ENCODE data around the gene IFNA17.
"Not testable (repeated sequence)": the region's sequence is repeated elsewhere in the genome, so short reads cannot be mapped to it uniquely, and the experiment has no call there.

IFNA17 gene

GRCh38 chr9:21251190-21251589 is 23.2 kb upstream of the IFNA17 start:
- DNase-seq, result no peak
- Histone ChIP-seq H2AK5ac (ENCODE audit: low read length, severe bottlenecking) (no peak overlapping the region), H3K14ac (ENCODE audit: low read length in 2 of 2) (no peak overlapping the region), H3K79me1 (replicated peaks; ENCODE audit: low read length, poor library complexity, severe bottlenecking) (no peaks in the 10 kb centered on the region), H4K91ac (ENCODE audit: low read length) (no peak overlapping the region), H3K18ac (ENCODE audit: low read depth in 1 of 2, low read length in 2 of 2) (no peak overlapping the region), H4K8ac (ENCODE audit: low read length) (no peak overlapping the region), H3K4me2 (ENCODE audit: low read length, poor library complexity, severe bottlenecking) (no peak overlapping the region), H3K4me1 (ENCODE audit: control insufficient read depth, insufficient read depth, low read depth, low read length) (no peaks in the 10 kb centered on the region), H3K9ac (ENCODE audit: low read length) (no peak overlapping the region), H2BK12ac (ENCODE audit: low read length in 2 of 2) (no peak overlapping the region), H2BK5ac (ENCODE audit: low read depth, low read length, poor library complexity, severe bottlenecking) (no peak overlapping the region), H3K4me3 (ENCODE audit: insufficient read depth in 1 of 2, low read depth in 1 of 2, low read length in 2 of 2) (no peak overlapping the region), H3K27me3 (ENCODE audit: control insufficient read depth in 1 of 2, insufficient read depth in 1 of 2, low read length in 2 of 2) (peaks cover 27 to 38% of the 10 kb centered on the region in 2 experiments), H3K27ac (ENCODE audit: low read length, poor library complexity, severe bottlenecking) (no peak overlapping the region), H3K9me3 (ENCODE audit: control insufficient read depth, low read length) (no peaks in the 10 kb centered on the region), H3K4ac (ENCODE audit: low read depth in 1 of 2, low read length in 2 of 2) (no peak overlapping the region), H3K36me3 (ENCODE audit: control insufficient read depth in 1 of 2, insufficient read depth in 2 of 2, low read depth in 1 of 2, low read length in 2 of 2) (no peaks in the 10 kb centered on the region), H3K23ac (ENCODE audit: low read length in 2 of 2) (peak overlapping the region in 1 of 2 experiments; percentile 42), H2BK120ac (ENCODE audit: low read depth, low read length) (no peak overlapping the region), H2AFZ (ENCODE audit: low read depth, low read length) (no peak overlapping the region), H2BK15ac (ENCODE audit: low read depth, poor library complexity, severe bottlenecking) (no peak overlapping the region)
- 36% methylated on average over 1 of the region's 1 CpG for WGBS

DNA sequence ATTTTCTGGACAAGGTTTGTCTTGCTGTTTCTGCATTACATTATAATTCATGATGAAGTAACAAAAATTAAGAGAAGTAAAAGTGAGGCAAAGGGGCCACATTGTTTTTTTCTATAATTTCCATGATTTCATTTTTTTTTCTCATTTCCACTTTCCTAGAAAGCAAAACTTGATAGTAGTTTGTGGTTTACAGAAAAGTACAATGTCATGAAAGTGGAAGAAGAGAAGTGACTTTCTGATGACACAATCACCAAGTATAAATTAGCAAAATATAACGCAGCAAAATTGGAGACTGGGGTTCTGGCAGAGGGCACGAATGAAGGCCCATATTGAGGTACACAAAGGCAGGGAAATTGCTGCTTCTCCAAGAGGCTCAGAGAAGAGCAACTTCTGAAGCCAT is 16.8 kb upstream of the IFNA17 start:
- H3K23ac ChIP-seq (ENCODE audit: low read length in 2 of 2), result no peak overlapping the region
- H3K4me1 ChIP-seq (ENCODE audit: control insufficient read depth, insufficient read depth, low read depth, low read length), result no peaks in the 10 kb centered on the region
- no peak for DNase-seq
- no peak overlapping the region for H2BK120ac ChIP-seq (ENCODE audit: low read depth, low read length)
- H3K18ac ChIP-seq (ENCODE audit: low read depth in 1 of 2, low read length in 2 of 2), result no peak overlapping the region
- H2AFZ ChIP-seq (ENCODE audit: low read depth, low read length), result no peak overlapping the region
- 54% methylated on average over 2 of the region's 2 CpGs for WGBS
- H3K4me3 ChIP-seq (ENCODE audit: insufficient read depth in 1 of 2, low read depth in 1 of 2, low read length in 2 of 2), result no peak overlapping the region
- no peak overlapping the region for H4K8ac ChIP-seq (ENCODE audit: low read length)
- H3K27ac ChIP-seq (ENCODE audit: low read length, poor library complexity, severe bottlenecking), result no peak overlapping the region
- no peaks in the 10 kb centered on the region for H3K36me3 ChIP-seq (ENCODE audit: control insufficient read depth in 1 of 2, insufficient read depth in 2 of 2, low read depth in 1 of 2, low read length in 2 of 2)
- H3K79me1 ChIP-seq (replicated peaks; ENCODE audit: low read length, poor library complexity, severe bottlenecking), result no peaks in the 10 kb centered on the region
- H3K27me3 ChIP-seq (ENCODE audit: control insufficient read depth in 1 of 2, insufficient read depth in 1 of 2, low read length in 2 of 2), result peaks cover under 1 to 5% of the 10 kb centered on the region in 2 experiments
- H2BK15ac ChIP-seq (ENCODE audit: low read depth, poor library complexity, severe bottlenecking), result no peak overlapping the region
- no peak overlapping the region for H2BK5ac ChIP-seq (ENCODE audit: low read depth, low read length, poor library complexity, severe bottlenecking)
- H2BK12ac ChIP-seq (ENCODE audit: low read length in 2 of 2), result no peak overlapping the region
- no peak overlapping the region for H3K4me2 ChIP-seq (ENCODE audit: low read length, poor library complexity, severe bottlenecking)
- H4K91ac ChIP-seq (ENCODE audit: low read length), result no peak overlapping the region
- H3K9me3 ChIP-seq (ENCODE audit: control insufficient read depth, low read length), result no peaks in the 10 kb centered on the region
- H3K4ac ChIP-seq (ENCODE audit: low read depth in 1 of 2, low read length in 2 of 2), result no peak overlapping the region
- no peak overlapping the region for H3K14ac ChIP-seq (ENCODE audit: low read length in 2 of 2)
- H3K9ac ChIP-seq (ENCODE audit: low read length), result no peak overlapping the region
- H2AK5ac ChIP-seq (ENCODE audit: low read length, severe bottlenecking), result no peak overlapping the region

GRCh38 chr9:21239911-21240310 is 11.9 kb upstream of the IFNA17 start, which contains the start of gene IFNA14:
Gene IFNA14, minus strand, starts transcription at chr9:21240005. Its CDS starts 70 bp downstream, at chr9:21239935.
- Histone ChIP-seq H2BK5ac (ENCODE audit: low read depth, low read length, poor library complexity, severe bottlenecking) (no peak within 1 kb of the TSS), H3K36me3 (ENCODE audit: control insufficient read depth in 1 of 2, insufficient read depth in 2 of 2, low read depth in 1 of 2, low read length in 2 of 2) (no peaks in the 10 kb centered on the region), H2BK15ac (ENCODE audit: low read depth, poor library complexity, severe bottlenecking) (no peak within 1 kb of the TSS), H3K9ac (ENCODE audit: low read length) (no peak within 1 kb of the TSS), H3K9me3 (ENCODE audit: control insufficient read depth, low read length) (no peaks in the 10 kb centered on the region), H3K27me3 (ENCODE audit: control insufficient read depth in 1 of 2, insufficient read depth in 1 of 2, low read length in 2 of 2) (peaks cover 5 to 6% of the 10 kb centered on the region in 2 experiments), H3K27ac (ENCODE audit: low read length, poor library complexity, severe bottlenecking) (no peak within 1 kb of the TSS), H2AK5ac (ENCODE audit: low read length, severe bottlenecking) (no peak within 1 kb of the TSS), H3K4me1 (ENCODE audit: control insufficient read depth, insufficient read depth, low read depth, low read length) (no peaks in the 10 kb centered on the region), H3K79me1 (replicated peaks; ENCODE audit: low read length, poor library complexity, severe bottlenecking) (no peaks in the 10 kb centered on the region), H2AFZ (ENCODE audit: low read depth, low read length) (no peak within 1 kb of the TSS), H2BK120ac (ENCODE audit: low read depth, low read length) (no peak within 1 kb of the TSS), H3K4me3 (ENCODE audit: insufficient read depth in 1 of 2, low read depth in 1 of 2, low read length in 2 of 2) (no peak within 1 kb of the TSS), H3K4me2 (ENCODE audit: low read length, poor library complexity, severe bottlenecking) (no peak within 1 kb of the TSS), H2BK12ac (ENCODE audit: low read length in 2 of 2) (no peak within 1 kb of the TSS), H4K91ac (ENCODE audit: low read length) (no peak within 1 kb of the TSS), H3K14ac (ENCODE audit: low read length in 2 of 2) (no peak within 1 kb of the TSS), H3K18ac (ENCODE audit: low read depth in 1 of 2, low read length in 2 of 2) (no peak within 1 kb of the TSS), H4K8ac (ENCODE audit: low read length) (no peak within 1 kb of the TSS), H3K4ac (ENCODE audit: low read depth in 1 of 2, low read length in 2 of 2) (no peak within 1 kb of the TSS), H3K23ac (ENCODE audit: low read length in 2 of 2) (no peak within 1 kb of the TSS)
- WGBS, result 89% methylated on average over 2 of the region's 2 CpGs
- no peak for DNase-seq

DNA sequence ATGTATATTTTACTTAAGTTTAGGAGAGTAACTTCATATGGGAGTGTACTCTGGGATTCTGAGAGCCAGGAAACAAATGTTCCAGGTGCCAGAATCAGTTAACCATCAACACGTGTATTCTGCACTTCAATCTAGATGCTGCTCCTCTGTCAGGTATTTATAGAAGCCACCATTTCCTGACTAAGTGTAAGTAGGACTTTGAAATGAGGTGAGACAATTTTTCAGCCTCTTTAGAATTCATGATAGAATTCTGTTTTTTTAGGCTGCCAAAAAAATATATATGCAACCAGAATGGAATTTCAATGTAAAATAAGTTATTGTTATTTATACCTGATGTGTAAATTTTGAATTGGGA is 8.3 kb upstream of the IFNA17 start:
- not testable (repeated sequence) for H3K4me3 ChIP-seq (ENCODE audit: insufficient read depth in 1 of 2, low read depth in 1 of 2, low read length in 2 of 2); H2BK15ac ChIP-seq (ENCODE audit: low read depth, poor library complexity, severe bottlenecking); H3K4ac ChIP-seq (ENCODE audit: low read depth in 1 of 2, low read length in 2 of 2); DNase-seq; H3K4me2 ChIP-seq (ENCODE audit: low read length, poor library complexity, severe bottlenecking); H4K8ac ChIP-seq (ENCODE audit: low read length); H3K9me3 ChIP-seq (ENCODE audit: control insufficient read depth, low read length); H4K91ac ChIP-seq (ENCODE audit: low read length); H3K27ac ChIP-seq (ENCODE audit: low read length, poor library complexity, severe bottlenecking); H3K9ac ChIP-seq (ENCODE audit: low read length); H3K79me1 ChIP-seq (replicated peaks; ENCODE audit: low read length, poor library complexity, severe bottlenecking); H2AK5ac ChIP-seq (ENCODE audit: low read length, severe bottlenecking); H2BK12ac ChIP-seq (ENCODE audit: low read length in 2 of 2); H3K23ac ChIP-seq (ENCODE audit: low read length in 2 of 2); H3K18ac ChIP-seq (ENCODE audit: low read depth in 1 of 2, low read length in 2 of 2); H2BK120ac ChIP-seq (ENCODE audit: low read depth, low read length); H3K36me3 ChIP-seq (ENCODE audit: control insufficient read depth in 1 of 2, insufficient read depth in 2 of 2, low read depth in 1 of 2, low read length in 2 of 2); H2BK5ac ChIP-seq (ENCODE audit: low read depth, low read length, poor library complexity, severe bottlenecking); H3K14ac ChIP-seq (ENCODE audit: low read length in 2 of 2); H2AFZ ChIP-seq (ENCODE audit: low read depth, low read length); H3K4me1 ChIP-seq (ENCODE audit: control insufficient read depth, insufficient read depth, low read depth, low read length)
- no CpG with 5 or more reads among the region's 1 CpG for WGBS
- H3K27me3 ChIP-seq (ENCODE audit: control insufficient read depth in 1 of 2, insufficient read depth in 1 of 2, low read length in 2 of 2), result peaks cover 14 to 18% of the 10 kb centered on the region in 2 experiments

Measured in mesenchymal stem cell (in vitro differentiated cells and primary cell).